HG02642 (cell line): ENCODE data around the gene PTH2.
"Not testable (repeated sequence)": the region's sequence is repeated elsewhere in the genome, so short reads cannot be mapped to it uniquely, and the experiment has no call there.

Experiments used
- ATAC-seq: cut with Tn5 transposase; IDR thresholded peaks from one replicate; pipeline ENCODE4 v1.9.1; 2021; ENCODE audit warnings: mild to moderate bottlenecking; ENCODE audit not compliant: unreplicated experiment, poor library complexity

The PTH2 gene, protein sequence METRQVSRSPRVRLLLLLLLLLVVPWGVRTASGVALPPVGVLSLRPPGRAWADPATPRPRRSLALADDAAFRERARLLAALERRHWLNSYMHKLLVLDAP

GRCh38 chr19:49423071-49423984 is at the start of gene PTH2:
Gene PTH2 (minus strand): TSS chr19:49423441. CDS start chr19:49423339, 102 bp downstream.
- ATAC-seq, result no peak

- ATAC-seq, result no peak
These were observed 49.7 kb upstream of the PTH2 start for GRCh38 chr19:49472936-49473335.

- no peak for ATAC-seq
These were observed 47.4 kb upstream of the PTH2 start for GRCh38 chr19:49470615-49470978.

DNA sequence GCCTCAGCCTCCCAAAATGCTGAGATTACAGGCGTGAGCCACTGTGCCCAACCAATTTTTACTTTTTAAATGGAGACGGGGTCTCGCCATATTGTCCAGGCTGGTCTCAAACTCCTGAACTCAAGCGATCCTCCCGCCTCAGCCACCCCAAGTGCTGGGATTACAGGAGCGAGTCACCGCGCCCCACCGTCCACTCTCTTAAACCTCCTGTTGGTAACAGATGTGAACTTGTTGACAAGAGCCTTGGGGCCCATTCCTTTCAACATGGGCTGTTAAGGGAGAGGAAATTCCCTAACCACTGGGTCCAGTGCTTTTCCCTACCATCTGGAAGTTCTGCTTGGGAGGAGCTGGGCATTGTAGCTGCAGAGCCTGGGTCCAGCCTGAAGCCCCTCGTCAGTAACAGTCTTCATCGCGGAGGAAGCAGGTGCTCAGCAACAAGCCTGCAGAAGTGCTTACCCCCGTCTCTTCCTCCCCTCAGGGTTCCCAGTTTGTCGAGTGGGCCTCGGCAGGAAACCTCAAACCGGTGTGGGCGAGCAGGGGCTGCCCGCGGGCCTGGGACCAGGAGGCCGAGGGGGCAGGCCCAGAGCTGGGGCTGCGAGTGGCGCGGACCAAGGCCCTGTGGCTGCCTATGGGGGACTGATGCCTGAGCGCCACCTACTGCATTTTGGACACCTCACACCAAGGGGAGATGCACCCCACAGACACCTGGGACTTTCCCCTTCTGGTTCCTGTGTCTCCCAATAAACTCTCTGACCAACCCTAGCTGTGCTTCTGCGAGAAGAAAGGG is 46.8 kb upstream of the PTH2 start:
- peak; percentile 57 for ATAC-seq

DNA sequence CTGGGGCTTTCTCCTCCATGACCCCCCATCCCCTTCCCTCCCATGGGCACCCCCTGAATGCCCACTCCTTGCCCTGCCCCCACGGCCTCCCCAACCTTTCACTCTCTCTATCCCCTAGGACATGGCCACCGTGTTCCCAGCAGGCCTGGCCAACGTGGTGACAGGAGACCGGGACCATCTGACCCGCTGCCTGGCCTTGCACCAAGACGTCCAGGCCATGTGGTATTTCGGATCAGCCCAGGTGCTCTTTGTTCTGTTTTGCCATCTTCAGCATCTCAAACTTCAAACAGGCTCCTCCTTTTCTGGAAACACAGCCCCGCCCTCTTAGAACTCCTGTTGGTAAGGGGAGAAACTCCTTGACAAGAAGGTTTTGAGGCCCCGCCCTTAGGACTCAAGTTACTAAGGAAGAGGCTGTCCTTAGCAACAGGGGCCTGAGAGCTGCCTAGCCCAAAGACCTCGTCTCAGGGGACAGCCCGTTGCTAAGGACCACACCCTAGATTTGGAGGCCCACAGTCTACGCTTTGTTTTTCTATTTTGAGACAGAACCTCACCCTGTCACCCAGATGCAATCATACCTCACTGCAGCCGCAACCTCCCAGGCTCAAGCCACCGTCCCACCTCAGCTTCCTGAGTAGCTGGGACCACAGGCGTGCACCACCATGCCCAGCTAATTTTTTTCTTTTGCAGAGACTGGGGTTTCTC is 45.7 kb upstream of the PTH2 start:
- peak; percentile 40 for ATAC-seq

DNA sequence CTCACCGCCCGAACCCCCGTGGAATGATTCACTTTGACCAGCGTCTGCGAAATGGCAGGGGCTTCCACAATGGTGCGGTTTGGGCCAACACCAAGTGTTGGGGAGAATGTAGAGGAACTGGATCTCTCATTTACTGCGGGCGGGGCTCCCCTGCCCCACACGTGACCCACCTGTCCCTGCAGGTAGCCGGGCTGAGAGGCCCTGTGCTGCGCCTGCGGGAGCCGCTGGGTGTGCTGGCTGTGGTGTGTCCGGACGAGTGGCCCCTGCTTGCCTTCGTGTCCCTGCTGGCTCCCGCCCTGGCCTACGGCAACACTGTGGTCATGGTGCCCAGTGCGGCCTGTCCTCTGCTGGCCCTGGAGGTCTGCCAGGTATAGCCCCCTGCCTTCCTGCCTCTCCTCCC is 45.0 kb upstream of the PTH2 start:
- ATAC-seq, result no peak

DNA sequence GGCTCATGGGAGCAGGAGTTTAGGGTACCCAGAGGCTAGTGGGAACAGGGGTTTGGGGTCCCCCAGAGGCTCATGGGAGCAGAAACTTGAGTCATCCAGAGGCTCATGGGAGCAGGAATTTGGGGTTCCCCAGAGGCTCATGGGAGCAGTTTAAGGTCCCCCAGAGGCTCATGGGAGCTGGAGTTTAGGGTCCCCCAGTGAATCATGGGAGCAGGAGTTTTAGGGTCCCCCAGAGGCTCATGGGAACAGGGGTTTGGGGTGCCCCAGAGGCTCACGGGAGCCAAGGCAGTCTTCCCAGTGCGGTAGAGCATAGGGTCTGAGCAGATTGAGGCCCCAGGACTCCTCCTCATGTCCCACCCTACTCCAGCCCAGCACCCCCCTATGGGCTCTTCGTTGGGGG is 42.1 kb upstream of the PTH2 start:
- ATAC-seq, result no peak

DNA sequence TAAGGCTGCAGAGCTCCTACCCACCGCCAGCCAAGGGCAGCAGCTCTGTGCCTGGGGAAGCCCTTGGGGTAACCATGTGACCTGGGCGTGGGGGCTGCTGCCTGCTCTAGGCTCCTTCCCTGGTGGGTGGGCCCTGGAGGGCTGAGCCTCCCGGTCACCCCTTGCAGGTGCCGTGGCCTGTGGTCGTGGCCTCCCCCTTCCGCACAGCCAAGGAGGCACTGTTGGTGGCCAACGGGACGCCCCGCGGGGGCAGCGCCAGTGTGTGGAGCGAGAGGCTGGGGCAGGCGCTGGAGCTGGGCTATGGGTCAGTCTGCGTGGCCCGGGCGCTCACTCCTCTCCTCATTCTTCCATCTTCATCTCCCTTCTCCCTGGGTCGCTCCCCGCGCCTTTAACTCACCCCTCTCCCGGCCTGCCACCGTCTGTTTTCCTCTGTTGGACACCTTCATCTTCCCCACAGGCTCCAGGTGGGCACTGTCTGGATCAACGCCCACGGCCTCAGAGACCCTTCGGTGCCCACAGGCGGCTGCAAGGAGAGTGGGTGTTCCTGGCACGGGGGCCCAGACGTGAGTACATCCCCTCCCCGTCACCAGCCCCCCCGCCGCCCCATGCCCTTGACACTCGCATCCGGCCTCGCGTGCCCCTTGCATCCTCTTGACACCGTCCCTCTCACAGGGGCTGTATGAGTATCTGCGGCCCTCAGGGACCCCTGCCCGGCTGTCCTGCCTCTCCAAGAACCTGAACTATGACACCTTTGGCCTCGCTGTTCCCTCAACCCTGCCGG is 40.9 kb upstream of the PTH2 start:
- no peak for ATAC-seq

GRCh38 chr19:49462492-49462891 is 39.3 kb upstream of the PTH2 start:
- ATAC-seq, result no peak

GRCh38 chr19:49461656-49462055 is 38.4 kb upstream of the PTH2 start:
- no peak for ATAC-seq

- ATAC-seq, result not testable (repeated sequence)
These were observed 37.9 kb upstream of the PTH2 start for GRCh38 chr19:49461130-49461529.

DNA sequence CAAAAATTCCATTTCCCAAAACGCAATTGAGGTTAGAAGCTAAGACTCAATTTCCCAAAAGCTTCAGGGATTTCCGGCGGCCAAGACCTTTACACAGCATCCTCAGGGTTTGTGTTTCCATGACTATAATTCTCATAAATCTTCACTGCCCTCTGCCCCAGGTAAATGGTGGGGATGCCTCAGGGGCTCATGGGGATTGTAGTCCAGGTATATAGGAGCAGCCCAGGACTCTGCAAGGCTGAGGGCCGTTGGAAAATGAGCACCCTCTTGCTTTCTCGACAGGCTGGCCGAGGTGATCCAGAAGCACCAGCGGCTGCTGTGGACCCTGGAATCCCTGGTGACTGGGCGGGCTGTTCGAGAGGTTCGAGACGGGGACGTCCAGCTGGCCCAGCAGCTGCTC is 36.1 kb upstream of the PTH2 start:
- no peak for ATAC-seq

DNA sequence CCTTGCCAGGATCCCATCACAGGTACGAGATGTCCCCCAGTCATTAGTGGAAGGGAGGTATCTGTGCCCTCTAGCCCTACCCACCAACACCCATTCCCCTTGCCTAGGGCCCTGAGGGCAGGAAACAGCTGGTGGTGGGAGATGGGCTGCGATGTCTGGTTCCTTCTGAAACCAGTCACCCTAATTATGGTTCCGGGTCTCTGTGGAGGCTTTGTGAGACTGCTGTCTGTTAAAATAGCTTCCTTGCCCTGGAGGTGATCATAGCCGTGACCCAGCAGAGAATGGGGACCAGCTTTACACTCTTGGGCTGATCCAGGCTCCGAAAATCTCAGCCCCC is 35.3 kb upstream of the PTH2 start:
- ATAC-seq, result no peak

GRCh38 chr19:49456326-49456725 is 33.1 kb upstream of the PTH2 start:
- no peak for ATAC-seq

DNA sequence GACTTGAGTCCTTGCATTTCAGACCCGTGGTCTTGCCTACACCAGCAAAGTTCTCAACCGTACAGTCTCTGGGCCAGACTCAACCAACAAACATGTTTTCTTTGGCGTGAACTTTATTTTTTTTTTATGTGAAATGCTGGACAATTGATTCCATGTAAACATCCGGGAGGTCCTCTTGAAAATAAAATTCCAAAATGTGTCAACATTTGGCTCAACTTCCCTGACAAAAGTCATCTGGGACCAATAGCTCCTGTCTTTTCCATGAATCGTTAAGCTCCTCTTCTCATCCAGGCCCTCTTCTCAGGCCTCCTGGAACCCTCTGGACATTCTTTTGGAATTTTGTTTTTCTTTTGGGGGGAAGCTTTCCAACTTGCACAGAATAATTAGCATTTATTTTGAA is 32.5 kb upstream of the PTH2 start:
- no peak for ATAC-seq

DNA sequence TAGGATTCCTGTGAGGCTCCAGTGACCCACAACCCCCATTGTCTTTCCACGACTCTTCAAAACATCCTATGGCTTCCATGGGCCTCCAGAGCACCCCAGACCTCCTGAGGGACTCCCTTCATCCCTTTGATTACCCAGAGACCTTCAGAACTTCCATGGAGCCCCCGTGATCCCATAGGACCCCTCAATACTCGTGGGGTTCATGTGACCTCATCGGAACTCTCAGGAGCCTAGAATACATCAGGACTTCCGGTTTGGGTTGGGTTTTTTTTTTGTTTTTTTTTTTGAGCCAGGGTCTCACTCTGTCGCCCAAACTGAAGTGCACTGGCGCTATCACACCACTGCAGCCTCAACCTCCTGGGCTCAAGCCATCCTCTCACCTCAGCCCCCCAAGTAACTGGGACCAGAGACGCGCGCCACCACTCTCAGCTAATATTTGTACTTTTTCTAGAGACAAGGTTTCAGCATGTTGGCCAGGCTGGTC is 30.6 kb upstream of the PTH2 start:
- ATAC-seq, result no peak

- ATAC-seq, result peak; percentile 81
These were observed 29.9 kb upstream of the PTH2 start, which contains the start of gene ALDH16A1 for GRCh38 chr19:49453013-49453756. Gene ALDH16A1 (plus strand): TSS chr19:49453225. CDS start chr19:49453332, 107 bp downstream.

- ATAC-seq, result peak; percentile 57
These were observed 28.4 kb upstream of the PTH2 start, which contains the start of gene PIH1D1 for GRCh38 chr19:49451430-49452181. Gene PIH1D1 (minus strand): TSS chr19:49451814. CDS start chr19:49451574, 240 bp downstream.
